ENCODE data around the gene SH2D3A.
"Not testable (repeated sequence)": the region's sequence is repeated elsewhere in the genome, so short reads cannot be mapped to it uniquely, and the experiment has no call there.

DNA sequence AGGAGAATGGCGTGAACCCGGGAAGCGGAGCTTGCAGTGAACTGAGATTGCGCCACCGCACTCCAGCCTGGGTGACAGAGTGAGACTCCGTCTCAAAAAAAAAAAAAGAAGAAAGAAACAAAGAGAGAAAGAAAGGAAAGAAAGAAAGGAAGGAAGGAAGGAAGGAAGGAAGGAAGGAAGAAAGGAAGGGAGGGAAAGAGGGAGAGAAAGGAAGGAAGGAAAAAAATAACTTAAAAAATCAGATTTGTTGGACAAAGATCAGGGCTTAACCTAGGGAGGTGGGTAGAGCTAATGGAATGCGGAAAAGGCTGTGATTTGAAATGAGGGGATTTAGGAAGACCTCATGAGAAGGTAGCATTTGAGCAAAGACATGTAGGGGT, 4.4 kb upstream of the SH2D3A start:
- TF ChIP-seq EZH2 (IDR thresholded peaks at IDR 0.05; ENCODE audit: borderline replicate concordance, low read depth, low read length, severe bottlenecking); POLR2AphosphoS5 (IDR thresholded peaks at IDR 0.05; ENCODE audit: insufficient read depth, low read depth, low read length); POLR2A (IDR thresholded peaks at IDR 0.05; ENCODE audit: low read depth, low read length); MYC (IDR thresholded peaks at IDR 0.05; ENCODE audit: low read depth, low read length); JUN (IDR thresholded peaks at IDR 0.05; ENCODE audit: borderline replicate concordance, insufficient read depth, insufficient read length, low read depth): not testable (repeated sequence)
- TF ChIP-seq, protein P1, sequence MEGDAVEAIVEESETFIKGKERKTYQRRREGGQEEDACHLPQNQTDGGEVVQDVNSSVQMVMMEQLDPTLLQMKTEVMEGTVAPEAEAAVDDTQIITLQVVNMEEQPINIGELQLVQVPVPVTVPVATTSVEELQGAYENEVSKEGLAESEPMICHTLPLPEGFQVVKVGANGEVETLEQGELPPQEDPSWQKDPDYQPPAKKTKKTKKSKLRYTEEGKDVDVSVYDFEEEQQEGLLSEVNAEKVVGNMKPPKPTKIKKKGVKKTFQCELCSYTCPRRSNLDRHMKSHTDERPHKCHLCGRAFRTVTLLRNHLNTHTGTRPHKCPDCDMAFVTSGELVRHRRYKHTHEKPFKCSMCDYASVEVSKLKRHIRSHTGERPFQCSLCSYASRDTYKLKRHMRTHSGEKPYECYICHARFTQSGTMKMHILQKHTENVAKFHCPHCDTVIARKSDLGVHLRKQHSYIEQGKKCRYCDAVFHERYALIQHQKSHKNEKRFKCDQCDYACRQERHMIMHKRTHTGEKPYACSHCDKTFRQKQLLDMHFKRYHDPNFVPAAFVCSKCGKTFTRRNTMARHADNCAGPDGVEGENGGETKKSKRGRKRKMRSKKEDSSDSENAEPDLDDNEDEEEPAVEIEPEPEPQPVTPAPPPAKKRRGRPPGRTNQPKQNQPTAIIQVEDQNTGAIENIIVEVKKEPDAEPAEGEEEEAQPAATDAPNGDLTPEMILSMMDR (IDR thresholded peaks at IDR 0.05; ENCODE audit: extremely low read depth in 1 of 2, insufficient read depth in 1 of 2, low read depth in 1 of 2, low read length in 2 of 2) = not testable (repeated sequence)
- TF ChIP-seq, protein P2, sequence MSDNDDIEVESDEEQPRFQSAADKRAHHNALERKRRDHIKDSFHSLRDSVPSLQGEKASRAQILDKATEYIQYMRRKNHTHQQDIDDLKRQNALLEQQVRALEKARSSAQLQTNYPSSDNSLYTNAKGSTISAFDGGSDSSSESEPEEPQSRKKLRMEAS (IDR thresholded peaks at IDR 0.05; ENCODE audit: insufficient read depth, insufficient read length) = not testable (repeated sequence)
